HG02970 (cell line): ENCODE data around the gene RALGAPA2.
A peak's percentile ranks its signal among the peaks of the same experiment; 100 is the strongest.

Experiments
- ATAC-seq: cut with Tn5 transposase; IDR thresholded peaks from one replicate; pipeline ENCODE4 v1.9.1; 2021; ENCODE audit warnings: mild to moderate bottlenecking, moderate library complexity, moderate number of reproducible peaks; ENCODE audit not compliant: unreplicated experiment, low FRiP score

Gene RALGAPA2

GRCh38 chr20:20482453-20482852 is 230.0 kb downstream of the RALGAPA2 start:
- no peak for ATAC-seq

DNA sequence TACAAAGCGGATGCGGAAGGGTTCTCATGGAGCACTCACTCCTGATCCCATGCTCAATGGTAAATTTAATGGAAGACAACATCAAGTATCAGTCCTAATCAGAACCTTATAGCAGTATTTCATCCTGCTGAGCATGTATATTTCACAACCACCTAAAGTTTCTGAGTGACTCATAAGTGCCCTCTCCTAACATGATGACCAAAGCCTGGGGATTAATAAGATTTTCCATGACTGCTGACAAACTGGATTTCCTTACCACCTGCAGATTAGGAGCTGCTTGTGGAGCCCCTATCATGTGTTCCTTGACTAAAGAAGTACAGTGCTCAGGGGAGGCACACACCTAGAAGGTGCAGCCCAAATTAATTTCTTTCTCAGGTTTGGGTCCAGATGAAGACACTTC is 231.8 kb downstream of the RALGAPA2 start:
- ATAC-seq = no peak

- no peak for ATAC-seq
Measured at GRCh38 chr20:20480126-20480525, 232.3 kb downstream of the RALGAPA2 start.

- no peak for ATAC-seq
Measured at GRCh38 chr20:20477444-20478041, 234.9 kb downstream of the RALGAPA2 start.

- ATAC-seq = no peak
Measured at GRCh38 chr20:20476504-20476903, 235.9 kb downstream of the RALGAPA2 start.

DNA sequence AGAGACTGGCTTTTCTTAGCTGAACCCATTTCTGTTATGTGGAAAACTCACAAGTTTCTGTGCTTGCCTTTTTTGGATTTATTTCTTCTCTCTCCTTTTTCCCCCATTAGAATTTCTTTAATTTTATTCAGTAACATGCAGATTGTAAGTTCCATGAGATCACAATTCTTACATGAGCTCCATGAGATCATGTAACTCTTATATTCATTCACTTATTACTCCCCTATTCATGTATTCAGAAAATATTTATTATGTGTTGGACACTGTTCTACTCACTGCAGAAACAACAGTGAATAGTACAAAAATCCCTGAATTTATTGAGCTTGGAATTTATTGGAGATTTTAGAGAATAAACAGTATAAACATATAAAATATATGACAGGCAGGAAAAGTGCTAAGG is 238.8 kb downstream of the RALGAPA2 start:
- no peak for ATAC-seq

DNA sequence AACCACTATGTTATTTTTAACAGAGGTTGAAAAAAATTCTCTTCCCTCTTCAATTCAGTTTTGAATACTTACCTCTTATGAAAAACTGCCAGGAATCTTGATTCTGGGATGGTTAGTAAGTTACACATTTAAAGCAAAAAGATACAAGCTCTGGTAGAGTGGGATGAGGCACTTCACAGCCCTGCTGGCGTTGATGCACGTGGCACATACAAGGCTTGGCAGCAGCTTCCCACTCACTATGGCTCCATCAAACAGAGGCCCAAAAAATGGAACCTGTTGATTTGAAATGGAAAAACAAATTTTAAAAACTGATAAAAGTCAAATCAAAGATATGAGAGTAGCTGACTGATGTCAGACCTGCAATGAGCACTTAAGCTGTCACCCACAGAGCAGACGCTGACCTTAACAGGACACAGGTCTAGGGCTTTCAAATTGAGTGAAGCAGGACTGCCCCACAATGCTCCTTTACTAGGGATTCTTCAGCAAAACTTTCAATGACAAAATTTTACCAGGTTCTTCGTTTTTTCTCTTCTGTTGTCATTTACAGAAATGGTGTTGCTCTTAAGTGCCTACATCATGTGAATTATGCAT is 239.7 kb downstream of the RALGAPA2 start:
- ATAC-seq = no peak

DNA sequence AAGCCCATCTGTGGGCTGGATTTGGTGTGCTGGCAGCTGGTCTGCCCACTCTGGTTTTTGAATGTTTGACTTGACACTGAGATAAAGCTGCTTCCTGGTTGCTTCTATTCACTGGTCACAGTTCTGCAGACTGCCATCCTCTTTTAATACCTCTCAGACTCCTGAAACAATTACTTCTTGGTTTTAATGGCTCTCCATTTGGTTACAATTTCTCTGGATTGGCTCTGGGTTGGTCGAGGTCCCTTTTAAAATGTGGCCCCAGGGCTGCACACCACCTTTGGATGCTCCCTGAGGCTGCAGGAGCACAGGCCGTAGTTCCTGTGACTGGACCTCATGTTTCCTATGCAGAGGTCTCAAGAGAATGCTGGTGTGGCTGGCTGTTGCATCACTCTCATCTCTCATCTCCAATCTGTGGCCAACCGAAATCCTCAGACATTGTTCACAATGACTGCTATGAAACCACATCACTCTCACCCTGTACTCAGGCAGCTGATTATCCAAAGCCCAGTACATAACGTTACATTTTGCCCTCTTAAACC is 246.0 kb downstream of the RALGAPA2 start:
- ATAC-seq = peak; percentile 69

- no peak for ATAC-seq
Measured at GRCh38 chr20:20465252-20465651, 247.2 kb downstream of the RALGAPA2 start.

- no peak for ATAC-seq
Measured at GRCh38 chr20:20463933-20464374, 248.5 kb downstream of the RALGAPA2 start.

- ATAC-seq = no peak
Measured at GRCh38 chr20:20462185-20462584, 250.3 kb downstream of the RALGAPA2 start.

GRCh38 chr20:20461551-20461950 is 250.9 kb downstream of the RALGAPA2 start:
- no peak for ATAC-seq

DNA sequence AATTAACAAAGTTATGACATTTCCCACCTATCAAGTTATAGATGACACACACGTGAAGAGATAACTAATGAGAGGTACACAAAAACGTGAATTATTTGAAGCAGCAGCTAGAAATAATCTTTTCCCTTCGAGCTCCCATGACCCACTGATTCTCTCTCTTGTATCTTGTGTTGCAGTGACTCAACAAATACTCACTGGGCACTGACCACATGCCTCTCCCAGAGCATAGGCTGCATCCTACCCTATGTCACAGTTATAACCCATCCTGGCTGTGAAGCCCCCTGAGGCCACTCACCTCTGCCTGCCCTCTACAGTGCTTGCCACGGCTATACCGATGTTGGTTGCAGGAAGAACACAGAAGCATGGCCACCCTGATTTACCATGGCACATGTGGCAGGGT is 252.7 kb downstream of the RALGAPA2 start:
- no peak for ATAC-seq

DNA sequence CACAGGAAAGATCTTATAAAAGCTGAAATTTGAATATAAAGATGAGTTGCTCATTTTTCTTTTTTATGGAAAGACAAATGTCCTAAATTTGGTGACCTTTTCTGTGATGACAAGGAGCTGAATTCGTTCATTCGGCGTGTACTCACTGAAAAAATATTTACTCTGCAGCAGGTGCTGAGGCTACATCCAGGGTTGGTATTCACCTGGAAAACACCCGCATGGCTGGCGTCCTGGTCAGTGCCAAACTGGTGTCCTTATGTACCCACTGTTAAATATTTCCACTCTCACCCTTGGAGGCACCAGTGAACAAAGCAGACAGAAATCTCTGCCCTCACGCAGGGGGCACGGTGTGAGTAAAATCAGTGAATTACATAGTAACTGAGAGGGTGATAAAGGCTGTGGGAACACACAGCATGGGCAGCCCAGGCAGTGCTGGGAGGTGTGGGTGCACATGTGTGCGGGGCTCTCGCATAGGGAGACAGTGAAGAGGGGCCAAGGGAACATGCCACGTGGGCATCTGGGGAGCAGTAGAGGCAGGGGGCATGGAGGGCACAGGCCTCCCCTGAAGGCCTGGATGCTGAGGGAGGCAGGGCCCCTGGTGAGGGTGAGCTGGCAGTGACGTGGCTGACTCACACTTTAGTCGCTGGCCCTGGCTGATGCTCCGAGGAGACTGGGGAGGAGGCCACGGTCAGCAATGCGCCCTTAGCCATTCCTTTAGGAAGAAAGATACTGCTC is 254.9 kb downstream of the RALGAPA2 start:
- ATAC-seq = no peak

GRCh38 chr20:20456741-20457140 is 255.7 kb downstream of the RALGAPA2 start:
- ATAC-seq = no peak

DNA sequence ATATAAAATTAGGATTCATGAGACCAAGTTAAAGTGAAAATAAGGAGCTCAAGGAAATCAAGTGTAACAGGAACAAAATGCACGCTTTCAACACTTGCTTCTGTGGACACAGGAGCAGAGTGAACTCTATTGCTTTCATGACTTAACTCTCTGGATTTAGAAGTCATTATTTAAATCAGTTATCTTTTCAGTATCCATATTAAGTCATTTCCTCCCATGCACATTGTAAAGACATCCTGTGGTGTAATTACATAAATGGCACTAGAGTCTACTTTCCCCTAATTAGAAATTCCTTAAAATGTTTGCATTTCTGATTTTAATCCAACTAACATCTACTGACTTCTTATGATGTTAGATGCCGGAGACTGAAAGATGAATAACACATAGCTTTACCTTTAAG is 256.5 kb downstream of the RALGAPA2 start:
- ATAC-seq = no peak

DNA sequence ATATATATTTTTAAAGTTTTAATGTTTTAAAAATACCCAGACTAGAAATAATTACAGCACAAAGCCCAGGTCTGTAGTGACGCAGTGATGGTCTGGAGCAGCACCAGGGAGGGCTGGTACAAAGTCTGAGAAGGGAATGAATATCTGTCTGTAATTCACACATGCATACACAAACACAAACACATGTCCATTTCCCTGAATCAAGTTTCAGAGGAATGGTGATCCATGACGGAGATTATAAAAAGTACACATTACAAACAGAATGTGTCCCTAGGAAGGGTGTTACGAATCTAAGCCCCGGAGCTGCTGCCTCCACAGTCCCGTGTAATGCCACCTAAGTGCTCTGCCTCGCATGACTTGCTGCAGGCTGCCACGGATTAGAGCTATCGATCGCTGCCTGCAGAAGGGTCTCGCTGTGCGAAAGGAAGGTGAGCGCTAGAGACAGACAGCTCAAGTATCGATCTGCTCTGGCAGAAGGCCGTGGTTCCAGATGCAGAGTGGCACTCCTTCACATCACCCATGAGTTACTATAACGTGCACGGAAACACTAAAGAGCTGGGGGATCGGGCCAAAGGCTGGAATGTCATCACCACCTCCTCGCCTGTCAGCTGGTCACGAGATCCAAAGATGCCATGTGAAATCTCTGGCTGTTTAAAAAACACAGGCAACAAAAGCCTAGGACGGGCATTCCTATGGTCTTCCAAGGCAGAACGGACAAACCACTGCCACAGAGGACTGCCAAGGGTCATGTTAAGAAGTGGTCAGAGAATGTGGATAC is 257.4 kb downstream of the RALGAPA2 start:
- no peak for ATAC-seq

- ATAC-seq = no peak
Measured at GRCh38 chr20:20454367-20454766, 258.1 kb downstream of the RALGAPA2 start.

DNA sequence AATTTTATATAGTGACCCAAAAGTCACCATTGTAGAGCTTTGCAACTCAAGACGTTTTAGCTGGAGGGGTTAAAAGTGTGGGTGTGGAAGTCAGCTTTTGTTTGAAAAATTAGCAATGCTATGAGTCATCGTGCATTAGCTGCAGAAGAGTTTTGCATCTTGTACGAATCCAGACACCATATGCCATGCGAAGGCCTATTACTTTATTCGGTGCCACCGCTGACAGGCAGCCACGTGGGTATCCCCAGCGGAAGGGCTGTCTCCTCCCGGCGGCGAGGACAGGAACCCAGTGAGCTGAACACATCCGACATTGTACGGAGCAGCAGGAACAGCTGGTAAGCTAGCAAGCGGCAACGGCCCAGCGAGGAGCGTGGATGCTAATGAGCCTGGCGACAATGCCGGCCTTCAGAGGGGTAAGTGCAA is 260.2 kb downstream of the RALGAPA2 start:
- ATAC-seq = peak; percentile 75

DNA sequence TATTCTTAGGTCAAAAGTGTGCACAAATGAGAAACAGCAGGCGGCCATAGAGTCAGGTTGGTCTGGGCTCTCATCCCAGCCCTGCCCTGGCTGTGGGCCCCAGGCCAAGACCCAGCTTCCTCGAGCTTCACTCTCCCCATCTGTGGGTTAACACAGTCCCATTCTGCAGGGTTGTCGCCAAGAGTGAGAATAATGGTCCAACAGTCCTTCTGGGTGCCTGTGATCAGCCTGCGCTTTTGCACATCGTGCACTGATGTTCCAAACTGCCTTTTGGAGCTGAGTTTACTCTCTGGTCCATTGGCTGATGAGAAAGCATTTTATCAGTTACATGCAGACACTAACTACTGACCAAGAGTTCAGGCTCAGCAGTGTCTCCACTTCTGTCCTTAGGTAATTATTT is 261.9 kb downstream of the RALGAPA2 start:
- no peak for ATAC-seq

- no peak for ATAC-seq
Measured at GRCh38 chr20:20448881-20449280, 263.6 kb downstream of the RALGAPA2 start.
